H9 (cell line): ENCODE results near the gene OSBPL10. TPM values are rescaled to one million over a fixed set of nuclear protein-coding genes. Genes with fewer than 3 reads are reported as not detected.

Source experiments
- DNase-seq: peaks from one replicate; pipeline ENCODE4 v3.0.0-alpha.2; 2017
- H2AFZ ChIP-seq: one replicate; pipeline ENCODE4 v1.6.1; 2013; ENCODE audit warnings: mild to moderate bottlenecking, low read length, control low read depth, moderate library complexity
- H2AK5ac ChIP-seq: 2 replicates; pipeline ENCODE4 v1.6.1; 2013; ENCODE audit warnings: low read length, control low read depth, mixed read lengths; ENCODE audit not compliant: insufficient read length
- H2BK120ac ChIP-seq: one replicate; pipeline ENCODE4 v1.6.1; 2013; ENCODE audit warnings: low read depth, mild to moderate bottlenecking, low read length, control low read depth, inconsistent platforms; ENCODE audit not compliant: poor library complexity, severe bottlenecking
- H2BK12ac ChIP-seq: 2 replicates; pipeline ENCODE4 v1.6.1; 2013; ENCODE audit warnings: low read length, control low read depth, mixed read lengths, low read depth; ENCODE audit not compliant: insufficient read length
- H2BK15ac ChIP-seq: 2 replicates; pipeline ENCODE4 v1.6.1; 2013; ENCODE audit warnings: low read depth, low read length, control low read depth
- H2BK20ac ChIP-seq: one replicate; pipeline ENCODE4 v1.6.1; 2013; ENCODE audit warnings: low read depth, mild to moderate bottlenecking, low read length, control low read depth, inconsistent platforms; ENCODE audit not compliant: poor library complexity, severe bottlenecking
- H2BK5ac ChIP-seq: 2 replicates; pipeline ENCODE4 v1.6.1; 2013; ENCODE audit warnings: low read length, control low read depth, mixed read lengths; ENCODE audit not compliant: insufficient read length
- H3K14ac ChIP-seq: 2 replicates; pipeline ENCODE4 v1.6.1; 2013; ENCODE audit warnings: low read length, control low read depth; ENCODE audit not compliant: insufficient read depth
- H3K18ac ChIP-seq: 2 replicates; pipeline ENCODE4 v1.6.1; 2013; ENCODE audit warnings: low read depth, mild to moderate bottlenecking, mixed read lengths, low read length, control low read depth; ENCODE audit not compliant: insufficient read length
- H3K23ac ChIP-seq: 2 replicates; pipeline ENCODE4 v1.6.1; 2013; ENCODE audit warnings: low read length, control low read depth, mixed read lengths, low read depth; ENCODE audit not compliant: insufficient read length
- H3K23me2 ChIP-seq: 2 replicates; pipeline ENCODE4 v1.6.1; 2013; ENCODE audit warnings: low read depth, mild to moderate bottlenecking, mixed read lengths, low read length, control low read depth; ENCODE audit not compliant: insufficient read length, poor library complexity, severe bottlenecking
- H3K27ac ChIP-seq: 2 replicates; pipeline ENCODE4 v1.5.1; 2013; ENCODE audit warnings: low read length, control low read depth, mixed read lengths, low read depth; ENCODE audit not compliant: insufficient read length
- H3K27me3 ChIP-seq: 2 replicates; pipeline ENCODE4 v1.6.1; 2013; ENCODE audit warnings: low read length, control low read depth, inconsistent platforms; ENCODE audit not compliant: insufficient read depth
- H3K4ac ChIP-seq: 2 replicates; pipeline ENCODE4 v1.6.1; 2013; ENCODE audit warnings: low read depth, mild to moderate bottlenecking, control low read depth, inconsistent platforms, low read length, moderate library complexity
- H3K4me1 ChIP-seq: 2 replicates; pipeline ENCODE4 v1.6.1; 2013; ENCODE audit warnings: low read length, control low read depth, inconsistent platforms; ENCODE audit not compliant: insufficient read depth
- H3K4me2 ChIP-seq: 2 replicates; pipeline ENCODE4 v1.6.1; 2013; ENCODE audit warnings: low read length, control low read depth, mixed read lengths; ENCODE audit not compliant: insufficient read length, insufficient read depth
- H3K56ac ChIP-seq: 2 replicates; pipeline ENCODE4 v1.6.1; 2013; ENCODE audit warnings: low read depth, mild to moderate bottlenecking, mixed read lengths, low read length, control low read depth; ENCODE audit not compliant: insufficient read length
- H3K79me1 ChIP-seq: 2 replicates; pipeline ENCODE4 v1.6.1; 2013; ENCODE audit warnings: low read depth, mild to moderate bottlenecking, moderate library complexity, low read length, control low read depth, inconsistent platforms; ENCODE audit not compliant: insufficient read depth, poor library complexity, severe bottlenecking
- H3K79me2 ChIP-seq: 2 replicates; pipeline ENCODE4 v1.6.1; 2013; ENCODE audit warnings: low read length, control low read depth, inconsistent platforms; ENCODE audit not compliant: insufficient read depth
- H3K9ac ChIP-seq: 2 replicates; pipeline ENCODE4 v1.6.1; 2013; ENCODE audit warnings: low read length, control low read depth, mixed read lengths; ENCODE audit not compliant: insufficient read length; ENCODE audit errors: extremely low read depth
- H3K9me3 ChIP-seq: one replicate; pipeline ENCODE4 v1.6.1; 2013; ENCODE audit warnings: low read depth, low read length, inconsistent platforms; ENCODE audit not compliant: control insufficient read depth
- H3T11ph ChIP-seq: one replicate; pipeline ENCODE4 v1.6.1; 2013; ENCODE audit warnings: mild to moderate bottlenecking, low read length, control low read depth, inconsistent platforms
- H4K20me1 ChIP-seq: one replicate; pipeline ENCODE4 v1.6.1; 2013; ENCODE audit not compliant: control insufficient read depth, insufficient read length, insufficient read depth
- H4K5ac ChIP-seq: 2 replicates; pipeline ENCODE4 v1.6.1; 2013; ENCODE audit warnings: low read depth, mild to moderate bottlenecking, mixed read lengths, low read length, control low read depth; ENCODE audit not compliant: insufficient read length
- H4K8ac ChIP-seq: replicated peaks from 2 replicates; pipeline ENCODE4 v1.6.1; 2013; ENCODE audit warnings: low read length, control low read depth, mixed read lengths, low read depth; ENCODE audit not compliant: insufficient read length
- H4K91ac ChIP-seq: 2 replicates; pipeline ENCODE4 v1.6.1; 2013; ENCODE audit warnings: low read depth, mild to moderate bottlenecking, moderate library complexity, mixed read lengths, low read length, control low read depth; ENCODE audit not compliant: insufficient read length
- H3K27ac Mint-ChIP-seq, 3 experiments: 2 replicates in 2 of 3; 3 replicates in 1 of 3; pipeline ENCODE4 v1.8.0; 2020 to 2021; ENCODE audit warnings: mixed read lengths in 3 of 3, mild to moderate bottlenecking in 1 of 3, moderate library complexity in 1 of 3
- H3K27me3 Mint-ChIP-seq: 2 replicates; pipeline ENCODE4 v1.8.0; 2021; ENCODE audit warnings: low read depth, mild to moderate bottlenecking, moderate library complexity, mixed read lengths
- H3K36me3 Mint-ChIP-seq, 3 experiments: 2 replicates in 2 of 3; 3 replicates in 1 of 3; pipeline ENCODE4 v1.8.0; 2020 to 2021; ENCODE audit warnings: low read depth in 3 of 3, mixed read lengths in 3 of 3; ENCODE audit not compliant: insufficient read depth in 1 of 3
- H3K4me1 Mint-ChIP-seq, 2 experiments: 2 replicates each; pipeline ENCODE4 v1.8.0; 2020; ENCODE audit warnings: mixed read lengths in 2 of 2
- H3K4me3 Mint-ChIP-seq, 2 experiments: 2 replicates in 1 of 2; 3 replicates in 1 of 2; pipeline ENCODE4 v1.8.0; 2020 to 2021; ENCODE audit warnings: mild to moderate bottlenecking in 2 of 2, mixed read lengths in 2 of 2, moderate library complexity in 1 of 2
- H3K9me3 Mint-ChIP-seq, 2 experiments: 2 replicates in 1 of 2; 3 replicates in 1 of 2; pipeline ENCODE4 v1.8.0; 2020; ENCODE audit warnings: mild to moderate bottlenecking in 2 of 2, mixed read lengths in 2 of 2, moderate library complexity in 1 of 2
- WGBS: extraction: QIAGEN DNeasy Blood & Tissue Kit; methylation state at CpG from one replicate; pipeline ENCODE4 v1.1.7; 2013; ENCODE audit warnings: missing lambda C conversion rate, low lambda C conversion rate, mixed read lengths; ENCODE audit not compliant: insufficient read length; ENCODE audit errors: extremely low coverage; 5-methylcytosine and 5-hydroxymethylcytosine counted together
- total RNA-seq: library from RNA; stranded (reverse); gene quantifications from 2 replicates; pipeline ENCODE4 v1.2.1, GENCODE V29; 2021
- TF ChIP-seq, protein P1 (sequence below): fragments of 200-600 bp; sonication (generic); conservative IDR thresholded peaks from 3 replicates; pipeline ENCODE4 v1.8.0; 2021; ENCODE audit warnings: antibody characterized with exemption, mild to moderate bottlenecking

Gene OSBPL10
- total RNA-seq, 1 experiment from 2014 or later: 42.7 TPM

DNA sequence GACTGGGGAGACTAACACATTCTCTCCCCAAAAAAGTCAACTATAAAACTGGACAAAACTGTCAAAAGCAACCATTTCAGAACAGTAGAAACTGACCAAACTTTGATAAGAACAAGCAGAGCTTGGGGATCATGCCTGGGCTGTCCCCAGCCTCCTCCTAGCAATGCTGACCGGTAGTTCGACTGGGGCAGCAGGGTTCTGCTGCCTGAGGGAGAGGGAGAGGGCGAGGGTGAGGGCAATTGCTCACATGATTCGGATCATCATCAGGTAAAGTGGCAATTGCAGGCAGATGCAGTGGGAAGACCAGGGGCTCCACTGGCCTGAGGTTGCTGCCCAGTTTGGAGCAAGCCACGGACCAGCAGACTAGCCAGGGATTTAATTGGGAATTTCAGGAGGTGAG is 88.6 kb downstream of the OSBPL10 start:
- Histone ChIP-seq H2BK120ac (no peak overlapping the region), H2BK5ac (no peak overlapping the region), H3K9ac (no peak overlapping the region), H3K18ac (peak overlapping the region; percentile 7), H2BK15ac (no peak overlapping the region), H3K4ac (no peak overlapping the region), H3K27ac (no peak overlapping the region), H3K4me1 (peaks cover 36% of the 10 kb centered on the region), H3K14ac (no peak overlapping the region), H3K79me1 (peaks cover 3% of the 10 kb centered on the region), H4K8ac (no peak overlapping the region), H3K27me3 (no peaks in the 10 kb centered on the region), H3K9me3 (no peaks in the 10 kb centered on the region), H2AK5ac (no peak overlapping the region), H3K23me2 (no peaks in the 10 kb centered on the region), H2BK12ac (no peak overlapping the region), H4K20me1 (no peaks in the 10 kb centered on the region), H2BK20ac (no peak overlapping the region), H3K56ac (peak overlapping the region; percentile 34), H3K79me2 (peaks cover 28% of the 10 kb centered on the region; the same call in 1 of the 2 replicates), H4K91ac (no peak overlapping the region), H2AFZ (no peak overlapping the region), H3K23ac (peak overlapping the region; percentile 26), H4K5ac (no peak overlapping the region), H3K4me2 (no peak overlapping the region), H3T11ph (no peak overlapping the region)
- Mint-ChIP-seq H3K36me3 (peaks cover 0 to 6% (median 5%) of the 10 kb centered on the region in 3 experiments; a peak in 2 of 7 replicates), H3K4me3 (no peak overlapping the region; a peak in 1 of 5 replicates), H3K4me1 (peaks cover 57 to 60% of the 10 kb centered on the region in 2 experiments), H3K27me3 (no peaks in the 10 kb centered on the region), H3K27ac (peak overlapping the region; percentile 83 to 97 (median 86)), H3K9me3 (no peaks in the 10 kb centered on the region)
- no CpG with 5 or more reads among the region's 5 CpGs for WGBS
- DNase-seq: no peak
- TF ChIP-seq, protein P1, sequence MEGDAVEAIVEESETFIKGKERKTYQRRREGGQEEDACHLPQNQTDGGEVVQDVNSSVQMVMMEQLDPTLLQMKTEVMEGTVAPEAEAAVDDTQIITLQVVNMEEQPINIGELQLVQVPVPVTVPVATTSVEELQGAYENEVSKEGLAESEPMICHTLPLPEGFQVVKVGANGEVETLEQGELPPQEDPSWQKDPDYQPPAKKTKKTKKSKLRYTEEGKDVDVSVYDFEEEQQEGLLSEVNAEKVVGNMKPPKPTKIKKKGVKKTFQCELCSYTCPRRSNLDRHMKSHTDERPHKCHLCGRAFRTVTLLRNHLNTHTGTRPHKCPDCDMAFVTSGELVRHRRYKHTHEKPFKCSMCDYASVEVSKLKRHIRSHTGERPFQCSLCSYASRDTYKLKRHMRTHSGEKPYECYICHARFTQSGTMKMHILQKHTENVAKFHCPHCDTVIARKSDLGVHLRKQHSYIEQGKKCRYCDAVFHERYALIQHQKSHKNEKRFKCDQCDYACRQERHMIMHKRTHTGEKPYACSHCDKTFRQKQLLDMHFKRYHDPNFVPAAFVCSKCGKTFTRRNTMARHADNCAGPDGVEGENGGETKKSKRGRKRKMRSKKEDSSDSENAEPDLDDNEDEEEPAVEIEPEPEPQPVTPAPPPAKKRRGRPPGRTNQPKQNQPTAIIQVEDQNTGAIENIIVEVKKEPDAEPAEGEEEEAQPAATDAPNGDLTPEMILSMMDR: no peak
